ENCODE data around the gene SPECC1L.

GRCh38 chr22:24446260-24446611 lies 175.6 kb downstream of the SPECC1L start:
- TF ChIP-seq CTCF (IDR thresholded peaks at IDR 0.05; ENCODE audit: control extremely low read depth in 1 of 3, insufficient read depth in 1 of 3, low read depth in 1 of 3, low read length in 3 of 3) (no peak), EZH2 (IDR thresholded peaks at IDR 0.05; ENCODE audit: low read depth, low read length, severe bottlenecking) (no peak), CEBPB (IDR thresholded peaks at IDR 0.05; ENCODE audit: low read depth, low read length) (no peak), JUND (IDR thresholded peaks at IDR 0.05; ENCODE audit: low read length) (no peak), MAFK (IDR thresholded peaks at IDR 0.05; ENCODE audit: low read depth, low read length) (no peak), CBX8 (IDR thresholded peaks at IDR 0.05; ENCODE audit: borderline replicate concordance, low read depth, low read length) (no peak), SIN3A (conservative IDR thresholded peaks at IDR 0.05 in 1 of 2, IDR thresholded peaks at IDR 0.05 in 1 of 2; ENCODE audit: low read depth in 1 of 2, low read length in 2 of 2) (no peak)
